Measurements from ENCODE around the gene BTBD19. TPM values are rescaled to one million over a fixed set of nuclear protein-coding genes. Genes with fewer than 3 reads are reported as not detected.
"Not testable (repeated sequence)": the region's sequence is repeated elsewhere in the genome, so short reads cannot be mapped to it uniquely, and the experiment has no call there.

The BTBD19 gene
- total RNA-seq, 1 donor from 2014 or later, result 22.6 TPM

GRCh38 chr1:44792736-44793502 is 15.4 kb upstream of the BTBD19 start:
- no peaks in the 10 kb centered on the region for H3K4me1 Mint-ChIP-seq (ENCODE audit: low read depth)
- no peaks in the 10 kb centered on the region for H3K27me3 Mint-ChIP-seq (ENCODE audit: insufficient read depth)
- intact Hi-C loops (cut with micrococcal nuclease), result loop anchor here (2.0 kb wide), 1 partner anchor 44 kb away; no protein-coding TSS in a partner anchor
- no peak overlapping the region for H3K27ac Mint-ChIP-seq
- H3K36me3 Mint-ChIP-seq (ENCODE audit: low read depth), result no peaks in the 10 kb centered on the region
- H3K4me3 Mint-ChIP-seq, result no peak overlapping the region
- no peak for DNase-seq (ENCODE audit: low spot score)
- no peaks in the 10 kb centered on the region for H3K9me3 Mint-ChIP-seq

GRCh38 chr1:44797886-44798285 is 10.4 kb upstream of the BTBD19 start:
- Mint-ChIP-seq H3K4me1 (ENCODE audit: low read depth) (peaks cover 18% of the 10 kb centered on the region), H3K36me3 (ENCODE audit: low read depth) (peaks cover 14% of the 10 kb centered on the region)
- DNase-seq (ENCODE audit: low spot score); H3K27ac Mint-ChIP-seq; H3K4me3 Mint-ChIP-seq; H3K27me3 Mint-ChIP-seq (ENCODE audit: insufficient read depth); intact Hi-C loops (cut with micrococcal nuclease); H3K9me3 Mint-ChIP-seq: not testable (repeated sequence)

GRCh38 chr1:44798481-44799365 is 9.6 kb upstream of the BTBD19 start:
- Mint-ChIP-seq H3K9me3 (no peaks in the 10 kb centered on the region), H3K27me3 (ENCODE audit: insufficient read depth) (no peaks in the 10 kb centered on the region), H3K4me3 (peak overlapping the region; percentile 96), H3K27ac (peak overlapping the region; percentile 99), H3K4me1 (ENCODE audit: low read depth) (peaks cover 26% of the 10 kb centered on the region), H3K36me3 (ENCODE audit: low read depth) (peaks cover 21% of the 10 kb centered on the region)
- DNase-seq (ENCODE audit: low spot score), result no peak
- intact Hi-C loops (cut with micrococcal nuclease), result no loop called here

GRCh38 chr1:44799770-44800584 is 8.3 kb upstream of the BTBD19 start, which contains the start of gene PLK3:
Gene PLK3 (plus strand): TSS chr1:44800377. CDS start chr1:44800464, 87 bp downstream.
- H3K36me3 Mint-ChIP-seq (ENCODE audit: low read depth), result peaks cover 32% of the 10 kb centered on the region
- peak within 1 kb of the TSS; percentile 97 for H3K4me3 Mint-ChIP-seq
- peak within 1 kb of the TSS; percentile 99 for H3K27ac Mint-ChIP-seq
- H3K4me1 Mint-ChIP-seq (ENCODE audit: low read depth), result peaks cover 35% of the 10 kb centered on the region
- peak; percentile 97 for DNase-seq (ENCODE audit: low spot score)
- H3K9me3 Mint-ChIP-seq, result no peaks in the 10 kb centered on the region
- H3K27me3 Mint-ChIP-seq (ENCODE audit: insufficient read depth), result no peaks in the 10 kb centered on the region
- intact Hi-C loops (cut with micrococcal nuclease), result loop anchor here (2.0 to 10.0 kb wide), 5 partner anchors 13 to 785 kb away; partner anchors contain the start of genes KIF2C, NASP, RNU5D-1 and RPS8

- Mint-ChIP-seq H3K9me3 (no peaks in the 10 kb centered on the region), H3K27ac (peak overlapping the region; percentile 91), H3K4me1 (ENCODE audit: low read depth) (peaks cover 45% of the 10 kb centered on the region), H3K36me3 (ENCODE audit: low read depth) (peaks cover 41% of the 10 kb centered on the region), H3K4me3 (peak overlapping the region; percentile 97), H3K27me3 (ENCODE audit: insufficient read depth) (no peaks in the 10 kb centered on the region)
- intact Hi-C loops (cut with micrococcal nuclease), result loop anchor here (1.0 to 10.0 kb wide), 7 partner anchors 8 to 783 kb away; partner anchors contain the start of genes KIF2C, NASP, RNU5D-1 and RPS8
- no peak for DNase-seq (ENCODE audit: low spot score)
These were observed 6.6 kb upstream of the BTBD19 start for GRCh38 chr1:44801491-44802305.

GRCh38 chr1:44802306-44803061 is 5.8 kb upstream of the BTBD19 start:
- Mint-ChIP-seq H3K4me3 (peak overlapping the region; percentile 97), H3K27me3 (ENCODE audit: insufficient read depth) (no peaks in the 10 kb centered on the region), H3K36me3 (ENCODE audit: low read depth) (peaks cover 49% of the 10 kb centered on the region), H3K9me3 (no peaks in the 10 kb centered on the region), H3K4me1 (ENCODE audit: low read depth) (peaks cover 53% of the 10 kb centered on the region), H3K27ac (peak overlapping the region; percentile 91)
- intact Hi-C loops (cut with micrococcal nuclease), result loop anchor here (10.0 kb wide), 1 partner anchor 782 kb away; the partner anchor contains the start of gene NASP
- no peak for DNase-seq (ENCODE audit: low spot score)

- H3K4me3 Mint-ChIP-seq, result peak overlapping the region; percentile 97
- H3K27ac Mint-ChIP-seq, result peak overlapping the region; percentile 85
- no peak for DNase-seq (ENCODE audit: low spot score)
- H3K36me3 Mint-ChIP-seq (ENCODE audit: low read depth), result peaks cover 50% of the 10 kb centered on the region
- intact Hi-C loops (cut with micrococcal nuclease), result loop anchor here (10.0 kb wide), 1 partner anchor 782 kb away; the partner anchor contains the start of gene NASP
- no peaks in the 10 kb centered on the region for H3K9me3 Mint-ChIP-seq
- no peaks in the 10 kb centered on the region for H3K27me3 Mint-ChIP-seq (ENCODE audit: insufficient read depth)
- peaks cover 58% of the 10 kb centered on the region for H3K4me1 Mint-ChIP-seq (ENCODE audit: low read depth)
These were observed 5.3 kb upstream of the BTBD19 start for GRCh38 chr1:44803062-44803311.

GRCh38 chr1:44803312-44804095 is 4.8 kb upstream of the BTBD19 start:
- no peak for DNase-seq (ENCODE audit: low spot score)
- Mint-ChIP-seq H3K9me3 (no peaks in the 10 kb centered on the region), H3K36me3 (ENCODE audit: low read depth) (peaks cover 50% of the 10 kb centered on the region), H3K27me3 (ENCODE audit: insufficient read depth) (no peaks in the 10 kb centered on the region), H3K4me1 (ENCODE audit: low read depth) (peaks cover 63% of the 10 kb centered on the region), H3K4me3 (peak overlapping the region; percentile 97), H3K27ac (peak overlapping the region; percentile 85)
- intact Hi-C loops (cut with micrococcal nuclease), result loop anchor here (10.0 kb wide), 1 partner anchor 781 kb away; the partner anchor contains the start of gene NASP

GRCh38 chr1:44805311-44806024 is 2.9 kb upstream of the BTBD19 start:
- peak overlapping the region; percentile 78 for H3K27ac Mint-ChIP-seq
- H3K27me3 Mint-ChIP-seq (ENCODE audit: insufficient read depth), result no peaks in the 10 kb centered on the region
- peak overlapping the region; percentile 67 for H3K4me3 Mint-ChIP-seq
- no peak for DNase-seq (ENCODE audit: low spot score)
- peaks cover 75% of the 10 kb centered on the region for H3K4me1 Mint-ChIP-seq (ENCODE audit: low read depth)
- peaks cover 53% of the 10 kb centered on the region for H3K36me3 Mint-ChIP-seq (ENCODE audit: low read depth)
- intact Hi-C loops (cut with micrococcal nuclease), result loop anchor here (5.0 to 10.0 kb wide), 4 partner anchors 687 to 833 kb away; partner anchors contain the start of genes ATP6V0B, DPH2, NASP and PRDX1
- no peaks in the 10 kb centered on the region for H3K9me3 Mint-ChIP-seq

GRCh38 chr1:44806025-44806703 is 2.2 kb upstream of the BTBD19 start:
- H3K9me3 Mint-ChIP-seq, result no peaks in the 10 kb centered on the region
- peak overlapping the region; percentile 99 for H3K27ac Mint-ChIP-seq
- H3K27me3 Mint-ChIP-seq (ENCODE audit: insufficient read depth), result no peaks in the 10 kb centered on the region
- peaks cover 57% of the 10 kb centered on the region for H3K36me3 Mint-ChIP-seq (ENCODE audit: low read depth)
- H3K4me3 Mint-ChIP-seq, result peak overlapping the region; percentile 68
- DNase-seq (ENCODE audit: low spot score), result no peak
- H3K4me1 Mint-ChIP-seq (ENCODE audit: low read depth), result peaks cover 82% of the 10 kb centered on the region
- intact Hi-C loops (cut with micrococcal nuclease), result loop anchor here (5.0 to 10.0 kb wide), 4 partner anchors 686 to 834 kb away; partner anchors contain the start of genes ATP6V0B, DPH2, NASP and PRDX1

Data from activated T-helper 1 cell treated with anti-CD3 and anti-CD28 coated beads, Interleukin-12 subunit alpha, Interleukin-12 subunit beta, Interleukin-2, Interleukin-4 antibody, amounts not matched to agents 30 ng/mL and 10 ng/mL and 1 ng/mL, durations not matched to agents 14 hours and 24 hours and 36 hours (primary cell).